Measurements from ENCODE around the gene BMP2K.
"Not testable (repeated sequence)": the region's sequence is repeated elsewhere in the genome, so short reads cannot be mapped to it uniquely, and the experiment has no call there.

BMP2K gene

DNA sequence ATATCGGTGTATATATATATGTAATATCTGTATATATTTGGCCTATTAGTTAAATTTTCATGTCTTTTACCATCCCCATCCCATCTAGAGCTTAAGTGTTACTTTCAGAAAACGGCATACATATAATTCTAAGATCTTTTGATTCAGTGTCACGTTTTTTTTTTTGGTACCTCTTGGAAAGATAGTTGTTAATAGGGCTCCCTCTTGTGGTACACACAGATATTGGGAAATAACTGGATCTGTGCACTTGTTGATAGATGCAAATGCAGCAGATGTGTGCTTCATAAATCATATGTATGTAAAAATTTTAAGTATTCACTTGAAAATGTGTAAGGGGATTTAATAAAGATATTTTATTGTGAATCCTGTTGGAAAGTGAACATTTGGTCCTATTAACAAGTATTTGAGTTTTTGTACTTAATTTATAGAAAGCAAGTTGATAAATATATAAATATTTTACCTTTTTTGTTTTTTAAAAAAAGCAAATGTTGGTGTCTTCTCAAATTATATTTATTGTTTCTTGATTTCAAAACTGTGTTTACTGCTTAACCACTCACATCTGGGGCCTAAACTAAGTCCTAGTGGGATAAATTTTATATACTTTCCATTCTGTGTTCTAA, 88.4 kb downstream of the BMP2K start:
- peak; percentile 58 to 73 for DNase-seq

DNA sequence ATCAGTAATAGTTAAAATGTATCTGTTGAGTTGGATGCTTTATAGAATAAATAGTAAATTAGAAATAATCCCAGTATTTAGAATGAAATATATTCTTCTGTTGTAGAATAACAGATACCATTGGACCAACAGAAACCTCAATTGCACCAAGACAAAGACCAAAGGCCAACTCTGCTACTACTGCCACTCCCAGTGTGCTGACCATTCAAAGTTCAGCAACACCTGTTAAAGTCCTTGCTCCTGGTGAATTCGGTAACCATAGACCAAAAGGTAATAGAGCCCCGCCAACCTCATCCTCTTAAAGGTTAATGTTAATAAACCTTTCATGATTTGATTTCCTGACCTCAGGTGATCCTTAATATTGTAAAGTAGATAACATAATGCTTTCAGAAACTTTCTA, 89.3 kb downstream of the BMP2K start:
- DNase-seq = no peak

GRCh38 chr4:78868712-78869111, 92.6 kb downstream of the BMP2K start:
- not testable (repeated sequence) for DNase-seq

GRCh38 chr4:78870056-78870455, 93.9 kb downstream of the BMP2K start:
- no peak for DNase-seq

DNA sequence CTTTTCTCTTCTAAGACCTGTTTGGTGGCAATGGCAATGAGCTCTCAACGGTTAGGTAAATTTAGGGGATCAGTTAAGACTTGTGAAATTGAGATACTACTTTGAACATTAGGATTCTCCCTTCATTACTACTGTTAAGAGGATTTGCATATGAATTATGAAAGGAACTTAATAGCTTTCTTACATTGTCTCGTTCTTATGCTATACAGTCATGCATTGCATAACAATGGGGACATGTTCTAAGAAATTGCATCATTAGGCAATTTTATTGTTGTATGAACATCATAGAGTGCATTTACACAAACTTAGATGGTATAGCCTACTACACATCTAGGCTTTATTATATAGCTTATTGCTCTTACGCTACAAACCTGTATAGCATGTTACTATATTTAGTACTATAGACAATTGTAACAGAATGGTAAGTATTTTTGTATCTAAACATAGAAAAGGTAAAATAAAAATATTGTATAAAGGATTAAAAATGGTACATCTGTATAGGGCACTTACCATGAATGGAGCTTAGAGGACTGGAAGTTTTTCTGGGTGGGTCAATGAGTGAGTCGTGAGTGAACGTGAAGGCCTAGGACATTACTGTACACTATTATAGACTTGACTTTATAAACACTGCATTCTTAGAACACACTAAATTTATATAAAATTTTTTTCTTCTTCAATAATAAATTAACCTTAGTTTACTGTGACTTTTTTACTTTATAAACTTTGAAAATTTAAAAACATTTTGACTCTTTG, 100.6 kb downstream of the BMP2K start:
- no peak for DNase-seq

DNA sequence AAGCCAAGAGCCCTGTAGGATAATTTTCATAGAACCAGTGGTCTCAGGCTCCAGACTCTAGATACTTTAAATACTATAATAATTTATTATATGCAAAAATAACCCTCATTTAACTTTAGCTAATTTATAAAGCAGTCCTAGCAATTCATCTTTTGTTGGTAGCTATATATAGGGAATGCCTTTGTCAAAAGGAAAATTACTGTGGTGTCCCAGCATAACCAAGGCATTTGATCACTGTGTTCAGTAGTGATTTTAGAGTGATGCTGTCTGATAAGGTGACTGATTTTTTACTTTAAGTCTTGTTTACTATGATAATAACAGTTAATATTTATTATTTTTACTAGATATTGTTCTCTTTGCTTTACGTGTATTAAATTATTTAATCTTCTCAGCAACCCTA, 101.9 kb downstream of the BMP2K start:
- no peak for DNase-seq

DNA sequence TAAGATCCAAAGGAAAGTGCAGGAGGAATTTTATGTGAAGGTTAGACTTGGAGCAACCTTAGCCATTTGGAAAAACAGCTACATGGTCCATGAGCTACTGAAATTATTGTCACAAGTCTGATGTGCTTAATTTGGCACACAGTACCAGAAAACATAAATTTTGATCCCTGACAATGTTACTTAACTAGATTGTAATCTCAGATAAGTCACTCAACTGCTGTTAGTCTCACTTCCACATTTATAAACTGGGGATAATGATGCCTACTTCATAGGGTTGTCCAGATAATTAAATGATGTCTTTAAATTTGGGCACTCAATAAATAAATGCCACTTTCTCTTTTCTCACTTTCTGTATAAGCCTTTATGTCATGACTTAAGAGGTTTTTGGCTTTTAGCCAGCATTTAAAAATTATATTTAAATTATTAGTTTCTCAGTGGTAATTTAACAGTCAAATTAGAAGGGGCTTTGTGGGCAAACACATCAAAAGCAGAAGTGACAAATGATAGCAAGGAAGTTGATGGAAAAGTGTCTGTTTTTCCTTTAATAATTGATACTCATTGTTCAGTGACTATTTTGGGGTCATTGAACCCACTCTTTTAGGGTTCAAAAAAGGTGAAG, 104.8 kb downstream of the BMP2K start:
- no peak for DNase-seq

DNA sequence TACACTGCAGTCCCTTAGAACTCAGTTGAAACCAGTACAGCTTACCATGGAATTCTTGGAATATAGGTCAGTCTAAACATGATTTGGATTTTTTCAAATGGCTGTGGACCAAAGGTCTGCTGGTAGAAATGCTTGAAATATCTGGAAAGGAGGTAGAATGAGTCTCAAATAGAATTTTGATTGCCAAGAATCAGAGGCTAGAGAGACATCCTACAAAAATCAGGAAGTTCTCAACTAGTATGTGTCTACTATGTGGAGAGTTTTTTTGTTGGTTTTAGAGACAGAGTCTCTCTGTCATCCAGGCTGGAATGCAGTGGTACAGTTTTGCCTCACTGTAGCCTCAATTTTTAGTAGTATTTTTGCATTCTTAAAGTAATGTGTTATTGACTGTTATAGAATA, 109.4 kb downstream of the BMP2K start:
- DNase-seq = no peak

- DNase-seq = no peak
Measured at GRCh38 chr4:78889955-78890354, 113.8 kb downstream of the BMP2K start.

- DNase-seq = no peak
Measured at GRCh38 chr4:78899302-78899701, 123.2 kb downstream of the BMP2K start.

DNA sequence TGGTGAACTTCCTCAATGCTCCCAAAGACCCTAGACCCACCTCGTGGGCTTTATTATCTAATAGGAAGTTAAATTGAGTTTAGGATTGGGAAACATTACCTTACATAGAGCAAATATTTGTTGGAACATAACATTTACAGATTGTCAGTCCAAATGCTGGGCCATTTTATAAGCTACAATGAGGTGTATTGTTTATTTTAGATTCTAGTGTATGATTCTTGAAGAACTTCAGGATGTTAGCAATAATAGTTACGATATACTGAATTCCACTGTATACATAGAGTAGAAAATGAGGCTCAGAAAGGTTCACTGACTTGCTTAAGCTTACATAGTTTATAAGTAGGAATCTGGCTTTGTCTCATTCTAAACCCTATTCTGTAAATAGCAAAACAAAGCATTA, 125.7 kb downstream of the BMP2K start:
- no peak for DNase-seq

DNA sequence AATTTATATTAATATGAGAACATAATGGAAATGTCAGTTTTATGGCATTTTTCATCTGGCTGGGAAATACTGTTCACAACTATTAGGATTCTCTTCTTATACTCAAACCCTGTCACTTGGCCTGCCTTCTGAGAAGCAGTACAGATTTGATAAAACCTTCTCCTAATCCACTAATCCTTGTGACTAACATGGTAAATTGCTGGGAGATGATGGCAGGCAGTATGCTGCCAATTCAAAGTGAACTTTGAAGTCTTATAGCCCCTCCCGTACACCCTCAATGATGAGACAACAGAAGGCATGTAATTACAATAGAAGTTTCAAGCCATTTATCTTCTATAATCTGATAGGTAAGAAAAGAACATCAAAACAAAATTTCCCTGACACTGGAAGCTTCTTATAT, 126.1 kb downstream of the BMP2K start:
- no peak for DNase-seq

DNA sequence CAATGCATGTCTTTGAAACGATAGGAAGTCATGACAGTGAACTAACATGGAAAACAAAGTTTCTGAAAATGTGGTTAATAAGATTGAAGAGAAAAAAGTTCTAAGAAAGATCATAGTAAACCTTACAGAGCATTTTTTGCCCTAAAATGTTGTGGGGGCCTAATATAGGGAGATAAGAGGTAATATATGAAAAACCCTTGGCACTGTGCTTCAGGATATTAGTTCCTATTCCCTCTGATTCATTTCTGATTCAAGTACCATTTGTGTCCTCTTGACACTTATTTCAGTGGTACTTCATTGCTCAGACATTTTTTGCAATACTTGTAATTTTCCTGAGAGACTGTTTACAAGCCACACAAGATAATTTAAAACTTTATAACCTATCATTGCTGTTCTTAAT, 128.0 kb downstream of the BMP2K start:
- DNase-seq = no peak

DNA sequence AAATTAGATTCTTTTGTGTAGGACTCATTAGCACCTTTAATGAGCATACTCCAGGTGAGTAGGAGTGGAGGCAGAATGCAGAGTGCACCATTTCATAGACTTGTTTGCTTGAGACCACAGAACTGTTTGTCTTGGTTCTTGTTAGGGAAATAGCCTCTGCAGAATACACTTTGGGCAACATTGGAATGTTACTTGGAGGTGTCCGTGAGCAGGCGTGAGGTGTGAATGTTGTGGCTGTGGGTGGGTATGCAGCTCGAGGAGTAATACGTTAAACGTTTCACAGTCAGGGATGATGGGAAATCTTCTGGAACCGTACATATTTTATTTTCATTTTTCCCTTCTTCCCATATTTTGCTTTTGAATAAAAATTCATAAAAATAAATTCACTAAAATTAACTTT, 131.5 kb downstream of the BMP2K start:
- DNase-seq = no peak

- DNase-seq = not testable (repeated sequence)
Measured at GRCh38 chr4:78908974-78909373, 132.8 kb downstream of the BMP2K start.

GRCh38 chr4:78910612-78911011, 134.5 kb downstream of the BMP2K start:
- no peak for DNase-seq

GRCh38 chr4:78922207-78922606, 146.1 kb downstream of the BMP2K start:
- no peak for DNase-seq

- no peak for DNase-seq
Measured at GRCh38 chr4:78923464-78924312, 147.5 kb downstream of the BMP2K start.

GRCh38 chr4:78926826-78927225, 150.7 kb downstream of the BMP2K start:
- no peak for DNase-seq

DNA sequence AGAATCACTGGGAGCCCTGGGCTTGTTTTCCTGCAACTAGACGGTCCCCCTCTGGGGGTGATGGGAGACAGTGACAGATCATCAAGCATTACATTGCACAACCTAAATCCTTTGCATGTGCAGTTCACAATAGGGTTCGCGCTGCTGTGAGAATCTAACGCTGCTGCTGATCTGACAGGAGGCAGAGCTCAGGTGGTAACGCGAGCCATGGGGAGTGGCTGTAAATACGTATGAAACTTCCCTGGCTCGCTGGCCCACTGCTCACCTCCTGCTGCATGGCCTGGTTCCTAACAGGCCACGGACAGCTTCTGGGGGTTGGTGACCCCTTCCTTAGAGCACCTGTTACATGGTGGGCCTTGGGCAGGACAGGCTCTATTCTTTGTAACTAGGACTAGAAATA, 152.7 kb downstream of the BMP2K start:
- no peak for DNase-seq

GRCh38 chr4:78930016-78930629, 154.0 kb downstream of the BMP2K start:
- DNase-seq = no peak

DNA sequence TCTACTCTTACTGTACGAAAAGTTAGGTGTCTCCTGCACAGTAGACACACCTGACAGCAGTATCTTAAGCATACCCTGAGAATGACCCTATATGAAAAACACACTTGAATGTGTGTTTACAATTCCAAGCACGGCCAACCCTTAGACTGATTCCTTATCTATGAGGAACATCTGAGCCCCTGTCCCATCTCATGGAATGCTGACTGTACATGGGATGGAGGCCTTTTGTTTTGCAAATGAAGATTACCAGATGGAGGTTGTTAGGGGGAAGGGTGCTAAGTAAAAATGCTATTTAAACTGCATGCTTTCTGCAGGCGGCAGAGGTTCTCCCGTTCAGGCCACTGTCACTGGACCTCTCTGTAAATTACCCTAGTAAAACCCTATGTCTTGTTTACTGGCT, 160.8 kb downstream of the BMP2K start:
- DNase-seq = no peak

GRCh38 chr4:78937837-78938236, 161.7 kb downstream of the BMP2K start:
- peak in 1 of 2 experiments; percentile 13 for DNase-seq
